ENCODE results near the gene GJB3.

The GJB3 gene

DNA sequence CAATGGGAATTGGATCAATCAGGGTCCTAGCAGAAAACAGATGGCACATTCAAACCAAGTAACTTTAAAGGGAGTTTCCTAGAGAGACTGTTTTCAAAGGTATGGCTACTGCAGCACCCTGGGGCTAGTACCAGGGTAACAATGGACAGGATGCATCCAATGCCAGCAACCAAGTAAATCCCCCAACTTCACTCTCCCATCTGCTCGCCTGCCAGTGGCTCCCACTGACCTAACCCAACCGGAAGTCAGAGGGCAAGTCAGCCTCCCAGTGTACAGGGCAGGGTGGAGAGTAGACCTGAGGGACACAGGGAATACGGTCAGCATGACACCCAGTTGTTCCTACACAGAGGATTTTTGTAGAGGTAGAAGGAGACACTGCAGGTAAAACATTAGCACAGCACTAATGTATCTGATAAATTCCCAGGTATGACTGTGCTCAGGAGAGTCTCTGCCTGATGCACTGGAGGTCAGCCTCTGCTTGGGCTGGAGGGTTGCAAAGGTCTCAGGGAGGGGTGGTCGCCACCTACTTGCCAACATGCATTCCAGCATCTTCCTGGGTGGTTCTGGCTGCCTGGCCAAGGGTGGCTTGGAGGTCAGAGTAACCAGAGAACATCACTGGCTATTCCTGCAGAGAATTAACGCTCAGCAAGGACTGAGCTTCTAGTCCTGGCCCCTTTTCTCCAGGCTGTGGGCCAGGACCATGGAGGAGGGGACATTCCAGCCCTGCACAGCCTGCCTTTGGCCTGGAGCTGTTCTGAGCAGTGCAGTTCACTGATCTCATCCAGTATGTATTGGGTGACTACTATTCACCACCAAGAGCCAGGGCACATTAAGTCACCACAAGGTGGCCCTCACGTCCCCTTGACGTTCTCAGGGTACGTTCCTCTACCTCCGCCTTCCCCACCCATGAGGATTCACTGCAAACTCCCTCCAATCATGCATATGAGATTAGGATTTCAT lies 6.7 kb downstream of the GJB3 start:
- H3K4me3 ChIP-seq (ENCODE audit: low read depth, low read length), result no peak overlapping the region
- TF ChIP-seq, protein P1, sequence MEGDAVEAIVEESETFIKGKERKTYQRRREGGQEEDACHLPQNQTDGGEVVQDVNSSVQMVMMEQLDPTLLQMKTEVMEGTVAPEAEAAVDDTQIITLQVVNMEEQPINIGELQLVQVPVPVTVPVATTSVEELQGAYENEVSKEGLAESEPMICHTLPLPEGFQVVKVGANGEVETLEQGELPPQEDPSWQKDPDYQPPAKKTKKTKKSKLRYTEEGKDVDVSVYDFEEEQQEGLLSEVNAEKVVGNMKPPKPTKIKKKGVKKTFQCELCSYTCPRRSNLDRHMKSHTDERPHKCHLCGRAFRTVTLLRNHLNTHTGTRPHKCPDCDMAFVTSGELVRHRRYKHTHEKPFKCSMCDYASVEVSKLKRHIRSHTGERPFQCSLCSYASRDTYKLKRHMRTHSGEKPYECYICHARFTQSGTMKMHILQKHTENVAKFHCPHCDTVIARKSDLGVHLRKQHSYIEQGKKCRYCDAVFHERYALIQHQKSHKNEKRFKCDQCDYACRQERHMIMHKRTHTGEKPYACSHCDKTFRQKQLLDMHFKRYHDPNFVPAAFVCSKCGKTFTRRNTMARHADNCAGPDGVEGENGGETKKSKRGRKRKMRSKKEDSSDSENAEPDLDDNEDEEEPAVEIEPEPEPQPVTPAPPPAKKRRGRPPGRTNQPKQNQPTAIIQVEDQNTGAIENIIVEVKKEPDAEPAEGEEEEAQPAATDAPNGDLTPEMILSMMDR (IDR thresholded peaks at IDR 0.05; ENCODE audit: low read depth, low read length, missing control alignments), result no peak
- in situ Hi-C loops (cut with HindIII; ENCODE audit: low sequenced_read_pairs), result no loop called here
- DNase-seq (ENCODE audit: low read depth), result no peak

DNA sequence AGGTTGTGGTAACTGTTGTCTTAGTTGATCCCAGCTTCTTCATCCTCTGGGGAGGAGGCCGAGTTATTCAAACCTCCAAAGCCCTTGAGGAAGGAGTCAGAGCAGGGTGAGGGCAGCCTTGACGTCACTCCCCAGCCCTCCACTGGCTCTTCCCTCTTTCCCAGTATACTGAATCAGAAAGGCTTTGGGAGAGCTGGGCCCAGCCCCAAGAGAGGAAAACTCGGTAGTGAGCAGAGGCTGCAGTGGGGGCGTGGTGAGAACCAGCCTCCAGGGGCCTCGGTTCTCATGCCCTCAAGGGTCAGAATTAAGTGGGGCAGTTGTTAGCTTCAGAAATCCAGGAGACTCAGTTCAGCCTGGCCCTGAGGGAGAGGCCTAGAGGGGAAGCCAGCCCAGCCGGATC lies 10.0 kb downstream of the GJB3 start:
- no peak overlapping the region for H3K4me3 ChIP-seq (ENCODE audit: low read depth, low read length)
- TF ChIP-seq, protein P1 (IDR thresholded peaks at IDR 0.05; ENCODE audit: low read depth, low read length, missing control alignments), result no peak
- DNase-seq (ENCODE audit: low read depth), result no peak
- in situ Hi-C loops (cut with HindIII; ENCODE audit: low sequenced_read_pairs), result no loop called here

DNA sequence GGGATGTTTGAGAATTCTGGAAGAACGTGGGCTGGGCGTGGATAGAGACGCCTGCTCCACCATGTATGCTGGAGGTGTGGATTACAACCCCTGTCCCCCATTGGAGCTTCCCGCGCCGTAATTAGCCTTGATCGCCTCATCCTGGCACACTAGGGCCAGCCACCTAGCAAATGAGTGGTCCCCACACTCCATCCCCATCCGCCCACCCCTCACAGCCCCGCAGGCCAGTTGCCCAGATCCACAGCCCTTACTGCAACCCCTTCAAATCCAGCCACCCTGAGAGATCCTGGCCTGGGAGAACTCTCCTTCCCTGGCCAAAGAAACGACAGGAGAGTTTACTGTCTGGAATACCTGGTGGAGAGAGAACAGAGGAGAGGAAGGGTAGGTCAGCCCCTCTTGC lies 11.4 kb downstream of the GJB3 start:
- TF ChIP-seq, protein P1 (IDR thresholded peaks at IDR 0.05; ENCODE audit: low read depth, low read length, missing control alignments), result no peak
- H3K4me3 ChIP-seq (ENCODE audit: low read depth, low read length), result no peak overlapping the region
- in situ Hi-C loops (cut with HindIII; ENCODE audit: low sequenced_read_pairs), result no loop called here
- no peak for DNase-seq (ENCODE audit: low read depth)

DNA sequence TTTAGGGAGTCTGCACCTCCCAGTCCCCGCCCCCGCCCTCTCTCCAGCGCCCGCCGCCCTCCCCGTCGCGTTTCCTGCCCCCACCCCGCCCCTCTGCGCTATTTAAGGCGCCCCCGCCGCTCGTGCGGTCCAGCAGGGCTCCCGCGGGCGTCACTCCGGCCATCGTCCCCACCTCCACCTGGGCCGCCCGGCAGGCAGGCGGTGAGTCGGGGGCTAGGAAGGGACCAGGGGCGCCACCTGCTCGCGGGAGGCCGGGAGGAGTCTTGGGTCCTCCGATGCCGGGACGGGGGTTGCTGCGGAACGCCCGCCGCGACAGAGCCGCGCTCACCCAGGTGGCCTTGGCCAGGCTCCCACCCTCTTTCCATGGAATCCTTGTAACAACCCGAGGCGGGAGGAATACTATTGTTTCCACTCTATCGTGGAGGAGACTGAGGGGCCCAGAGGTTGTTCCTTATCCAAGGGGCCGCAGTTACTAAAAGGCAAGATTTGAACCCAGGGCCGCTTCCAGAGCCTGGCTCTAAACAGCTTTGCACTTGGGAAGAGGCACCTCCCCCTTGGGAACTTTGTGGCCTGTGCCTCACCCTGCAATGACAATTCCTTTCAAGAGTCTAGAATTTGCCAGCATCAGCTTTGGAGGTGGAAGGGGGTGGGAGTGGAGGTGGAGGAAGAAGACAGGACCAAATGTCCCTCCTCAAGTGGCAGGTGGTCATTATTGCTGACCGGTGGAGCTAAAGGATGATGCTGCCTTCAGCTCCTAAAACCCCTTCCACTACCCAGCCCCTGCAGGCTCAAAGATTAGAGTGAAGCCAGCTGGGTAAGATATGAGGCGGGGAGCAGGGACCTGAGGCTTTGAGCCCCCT lies 12.1 kb downstream of the GJB3 start, which contains the start of gene GJA4:
Gene GJA4 (plus strand): TSS at position 132 of the 860 bp plus-strand sequence. CDS start 1,215 bp downstream, outside the sequence.
- no peak for DNase-seq (ENCODE audit: low read depth)
- TF ChIP-seq, protein P1 (IDR thresholded peaks at IDR 0.05; ENCODE audit: low read depth, low read length, missing control alignments), result no peak
- no peak within 1 kb of the TSS for H3K4me3 ChIP-seq (ENCODE audit: low read depth, low read length)
- in situ Hi-C loops (cut with HindIII; ENCODE audit: low sequenced_read_pairs), result no loop called here

DNA sequence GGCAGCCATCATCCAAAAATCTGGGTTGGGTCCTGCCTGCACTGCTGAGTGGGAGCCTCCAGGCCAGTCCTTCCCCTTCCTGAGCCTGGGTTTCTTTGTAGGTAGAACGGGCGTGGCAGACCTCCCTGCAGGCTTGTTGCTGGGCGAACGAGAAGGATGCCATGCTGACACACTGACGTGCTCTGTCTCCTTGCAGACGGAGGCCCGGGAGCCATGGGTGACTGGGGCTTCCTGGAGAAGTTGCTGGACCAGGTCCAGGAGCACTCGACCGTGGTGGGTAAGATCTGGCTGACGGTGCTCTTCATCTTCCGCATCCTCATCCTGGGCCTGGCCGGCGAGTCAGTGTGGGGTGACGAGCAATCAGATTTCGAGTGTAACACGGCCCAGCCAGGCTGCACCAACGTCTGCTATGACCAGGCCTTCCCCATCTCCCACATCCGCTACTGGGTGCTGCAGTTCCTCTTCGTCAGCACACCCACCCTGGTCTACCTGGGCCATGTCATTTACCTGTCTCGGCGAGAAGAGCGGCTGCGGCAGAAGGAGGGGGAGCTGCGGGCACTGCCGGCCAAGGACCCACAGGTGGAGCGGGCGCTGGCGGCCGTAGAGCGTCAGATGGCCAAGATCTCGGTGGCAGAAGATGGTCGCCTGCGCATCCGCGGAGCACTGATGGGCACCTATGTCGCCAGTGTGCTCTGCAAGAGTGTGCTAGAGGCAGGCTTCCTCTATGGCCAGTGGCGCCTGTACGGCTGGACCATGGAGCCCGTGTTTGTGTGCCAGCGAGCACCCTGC lies 13.2 kb downstream of the GJB3 start:
- no peak for DNase-seq (ENCODE audit: low read depth)
- TF ChIP-seq, protein P1 (IDR thresholded peaks at IDR 0.05; ENCODE audit: low read depth, low read length, missing control alignments), result no peak
- in situ Hi-C loops (cut with HindIII; ENCODE audit: low sequenced_read_pairs), result no loop called here
- H3K4me3 ChIP-seq (ENCODE audit: low read depth, low read length), result no peak overlapping the region

DNA sequence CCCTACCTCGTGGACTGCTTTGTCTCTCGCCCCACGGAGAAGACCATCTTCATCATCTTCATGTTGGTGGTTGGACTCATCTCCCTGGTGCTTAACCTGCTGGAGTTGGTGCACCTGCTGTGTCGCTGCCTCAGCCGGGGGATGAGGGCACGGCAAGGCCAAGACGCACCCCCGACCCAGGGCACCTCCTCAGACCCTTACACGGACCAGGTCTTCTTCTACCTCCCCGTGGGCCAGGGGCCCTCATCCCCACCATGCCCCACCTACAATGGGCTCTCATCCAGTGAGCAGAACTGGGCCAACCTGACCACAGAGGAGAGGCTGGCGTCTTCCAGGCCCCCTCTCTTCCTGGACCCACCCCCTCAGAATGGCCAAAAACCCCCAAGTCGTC lies 13.8 kb downstream of the GJB3 start:
- H3K4me3 ChIP-seq (ENCODE audit: low read depth, low read length), result no peak overlapping the region
- DNase-seq (ENCODE audit: low read depth), result no peak
- TF ChIP-seq, protein P1 (IDR thresholded peaks at IDR 0.05; ENCODE audit: low read depth, low read length, missing control alignments), result no peak
- in situ Hi-C loops (cut with HindIII; ENCODE audit: low sequenced_read_pairs), result no loop called here
